Stomach (tissue), 9 donors: ENCODE results near the gene LHB. TPM values are rescaled to one million over a fixed set of nuclear protein-coding genes. Genes with fewer than 3 reads are reported as not detected.
"Not testable (repeated sequence)": the region's sequence is repeated elsewhere in the genome, so short reads cannot be mapped to it uniquely, and the experiment has no call there.

Experiments used
- DNase-seq, 2 donors: peaks; one replicate each; pipeline versions ENCODE4 v3.0.0 to v3.0.0-alpha.2; 2013 to 2019
- H3K27ac ChIP-seq, 5 donors: fragments of 200-600 bp in 4 of 5; sonication (generic) in 4 of 5; one replicate each; pipeline ENCODE4 v1.5.1; 2013 to 2019; ENCODE audit warnings: mild to moderate bottlenecking in 1 of 5, moderate library complexity in 1 of 5
- H3K27me3 ChIP-seq, 3 donors: fragments of 200-600 bp; sonication (generic); one replicate each; pipeline ENCODE4 v1.5.1; 2017 to 2019; ENCODE audit warnings: mixed run types in 1 of 3
- H3K36me3 ChIP-seq, 4 donors: fragments of 200-600 bp; sonication (generic); 1 replicate in 3 of 4; 2 replicates in 1 of 4; pipeline ENCODE4 v1.5.1; 2016 to 2019
- H3K4me1 ChIP-seq, 4 donors: fragments of 200-600 bp; sonication (generic); one replicate each; pipeline ENCODE4 v1.5.1; 2016 to 2019
- H3K4me3 ChIP-seq, 4 donors: fragments of 200-600 bp; sonication (generic) in 3 of 4; one replicate each; pipeline ENCODE4 v1.5.1; 2016 to 2019; ENCODE audit warnings: mild to moderate bottlenecking in 1 of 4
- H3K9me3 ChIP-seq, 4 donors: fragments of 200-600 bp; sonication (generic); one replicate each; pipeline ENCODE4 v1.5.1; 2016 to 2019
- CTCF ChIP-seq, 7 experiments: fragments of 450-650 bp in 4 of 7; fragments of 200-600 bp in 3 of 7; sonication (generic) in 3 of 7; IDR thresholded peaks; one replicate each; pipeline ENCODE4 v1.5.1; 2016 to 2019; ENCODE audit warnings: antibody characterized with exemption in 7 of 7, control low read depth in 2 of 7, mild to moderate bottlenecking in 1 of 7
- EP300 ChIP-seq: sonication (generic); formaldehyde crosslinking; IDR thresholded peaks from one replicate; pipeline ENCODE4 v1.6.1; 2017; ENCODE audit warnings: antibody characterized with exemption
- POLR2A ChIP-seq, 4 donors: fragments of 450-650 bp; IDR thresholded peaks; one replicate each; pipeline ENCODE4 v1.6.1; 2016; ENCODE audit warnings: antibody characterized with exemption in 4 of 4, control low read depth in 2 of 4, mild to moderate bottlenecking in 1 of 4, moderate library complexity in 1 of 4
- POLR2AphosphoS5 ChIP-seq, 3 donors: sonication (generic); formaldehyde crosslinking; IDR thresholded peaks; one replicate each; pipeline ENCODE4 v1.6.1; 2016; ENCODE audit warnings: antibody characterized with exemption in 3 of 3
- WGBS, 5 donors: extraction: QIAGEN DNeasy Blood & Tissue Kit in 3 of 5; methylation state at CpG; one replicate each; pipeline versions ENCODE4 v1.1.5 to v1.1.7; 2013 to 2018; 5-methylcytosine and 5-hydroxymethylcytosine counted together
- intact Hi-C: fragments of 100-400 bp; cut with DNase I; formaldehyde crosslinking; loops from one replicate; pipeline ENCODE4 v1.15.1; 2023; ENCODE audit warnings: low total_unique reads
- polyA plus RNA-seq, 3 donors: library from polyadenylated mRNA; stranded (reverse); fragments of 200-250 nt; gene quantifications; one replicate each; pipeline ENCODE4 v1.2.3, GENCODE V29; 2013
- total RNA-seq, 5 donors: library from RNA; depleted of rRNA; stranded (reverse); fragments of >200 nt; gene quantifications; one replicate each; pipeline versions ENCODE4 v1.1.0 to v1.2.3, GENCODE V29; 2014 to 2016
- donor health status: healthy with polysubstance abuse.
- donor health status: Bipolar disorder and iron deficiency.
- donor health status: healthy.

LHB gene
- total and polyA plus RNA-seq, 8 donors = 3.8 to 45.8 (median 24.4) TPM; not detected in 4

DNA sequence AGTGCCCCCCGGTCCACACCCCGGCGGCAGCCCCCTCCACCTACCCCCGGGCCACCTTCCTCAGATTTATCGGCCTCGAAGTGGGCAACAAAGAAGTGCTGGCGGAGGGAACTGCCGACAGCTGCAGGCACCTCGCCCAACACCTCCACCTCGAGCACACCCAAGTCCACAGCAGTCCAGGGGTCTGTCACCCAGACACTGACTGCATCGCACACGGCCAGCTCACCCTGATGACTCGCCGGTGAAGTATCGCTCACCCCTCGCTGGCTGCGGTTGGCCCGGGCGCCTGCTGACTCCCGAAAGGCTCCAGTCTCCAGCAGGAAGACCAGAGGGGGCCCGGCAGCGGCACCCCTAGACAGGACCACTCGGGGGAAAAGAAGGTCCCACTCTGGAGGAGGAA lies 8.7 kb upstream of the LHB start:
- H3K27me3 ChIP-seq = peaks cover 0 to 14% (median 0%) of the 10 kb centered on the region in 3 donors
- intact Hi-C loops, DNase-seq, H3K27ac ChIP-seq, H3K4me3 ChIP-seq, H3K9me3 ChIP-seq, H3K36me3 ChIP-seq, H3K4me1 ChIP-seq: not testable (repeated sequence)
- 78 to 85% (median 83%) methylated on average over 10 to 23 of the region's 23 CpGs for WGBS, 5 donors

- H3K9me3 ChIP-seq, H3K4me1 ChIP-seq, H3K4me3 ChIP-seq, H3K36me3 ChIP-seq, DNase-seq, intact Hi-C loops, H3K27ac ChIP-seq: not testable (repeated sequence)
- peaks cover 0 to 19% (median 4%) of the 10 kb centered on the region in 3 donors for H3K27me3 ChIP-seq
- WGBS, 5 donors = 81 to 95% (median 82%) methylated on average over 3 to 4 of the region's 6 CpGs
Observed at GRCh38 chr19:49025088-49025487, 8.2 kb upstream of the LHB start.

DNA sequence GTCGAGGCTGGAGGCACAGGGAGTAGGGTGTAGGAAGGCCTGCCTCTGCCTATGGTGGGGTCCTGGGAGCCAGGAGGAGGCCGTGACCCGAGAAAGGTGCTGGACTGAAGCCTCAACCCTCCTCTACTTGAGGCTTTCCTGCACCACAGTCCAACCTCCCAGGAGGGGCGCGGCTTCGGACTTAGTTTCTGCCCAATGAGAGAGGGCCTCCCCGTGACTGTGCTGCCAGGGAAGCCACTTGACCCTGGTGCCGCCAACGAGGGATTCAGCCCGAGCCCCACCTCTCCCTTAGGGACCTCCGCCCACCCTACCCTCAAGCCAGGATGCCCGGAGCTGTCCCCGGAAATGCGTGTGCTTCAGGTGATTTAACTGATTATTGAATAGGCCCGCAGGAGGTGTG lies 7.3 kb upstream of the LHB start, which contains the start of gene CGB3:
Gene CGB3 (minus strand): TSS at position 101 of the 400 bp plus-strand sequence. CDS start 362 bp downstream, outside the sequence.
- H3K4me1 ChIP-seq, H3K36me3 ChIP-seq, DNase-seq, intact Hi-C loops, H3K9me3 ChIP-seq, H3K4me3 ChIP-seq, H3K27ac ChIP-seq: not testable (repeated sequence)
- peaks cover 0 to 28% (median 10%) of the 10 kb centered on the region in 3 donors for H3K27me3 ChIP-seq
- WGBS, 5 donors = 42 to 74% (median 60%) methylated on average over 5 to 13 of the region's 15 CpGs; no CpG with 5 or more reads in 1 of the 5 donors

- H3K4me3 ChIP-seq = no peak overlapping the region
- H3K36me3 ChIP-seq = no peaks in the 10 kb centered on the region
- H3K27me3 ChIP-seq = peaks cover 0 to 46% (median 15%) of the 10 kb centered on the region in 3 donors
- H3K9me3 ChIP-seq = no peaks in the 10 kb centered on the region
- TF ChIP-seq POLR2AphosphoS5 (IDR thresholded peaks at IDR 0.05) = no peak
- TF ChIP-seq CTCF (IDR thresholded peaks at IDR 0.05) = no peak
- TF ChIP-seq POLR2A (IDR thresholded peaks at IDR 0.05) = no peak
- no peak for TF ChIP-seq EP300
- no peak overlapping the region for H3K27ac ChIP-seq
- intact Hi-C loops = no loop called here
- no peak for DNase-seq
- WGBS, 5 donors = 87 to 93% (median 92%) methylated on average over 9 of the region's 9 CpGs
- H3K4me1 ChIP-seq = peaks cover 22 to 27% (median 25%) of the 10 kb centered on the region in 4 donors
Observed at GRCh38 chr19:49022116-49022515, 5.2 kb upstream of the LHB start.

- no peak for TF ChIP-seq EP300
- no peak for TF ChIP-seq POLR2A (IDR thresholded peaks at IDR 0.05)
- TF ChIP-seq POLR2AphosphoS5 (IDR thresholded peaks at IDR 0.05) = no peak
- TF ChIP-seq CTCF (IDR thresholded peaks at IDR 0.05) = no peak
- 32 to 36% (median 35%) methylated on average over 16 of the region's 16 CpGs for WGBS, 5 donors
- Histone ChIP-seq H3K4me3 (no peak overlapping the region), H3K9me3 (no peaks in the 10 kb centered on the region), H3K27me3 (peaks cover 0 to 46% (median 15%) of the 10 kb centered on the region in 3 donors), H3K4me1 (peaks cover 22 to 27% (median 25%) of the 10 kb centered on the region in 4 donors), H3K27ac (no peak overlapping the region), H3K36me3 (peaks cover 0 to 4% (median 3%) of the 10 kb centered on the region in 4 donors)
- intact Hi-C loops = no loop called here
- no peak for DNase-seq
Observed at GRCh38 chr19:49020931-49021895, 4.3 kb upstream of the LHB start.
